HG03159 (cell line): ENCODE measurements around the gene IYD.
A peak's percentile ranks its signal among the peaks of the same experiment; 100 is the strongest.

Experiments used
- ATAC-seq: cut with Tn5 transposase; IDR thresholded peaks from one replicate; pipeline ENCODE4 v1.9.1; 2021; ENCODE audit warnings: mild to moderate bottlenecking, moderate library complexity; ENCODE audit not compliant: unreplicated experiment

The IYD gene

DNA sequence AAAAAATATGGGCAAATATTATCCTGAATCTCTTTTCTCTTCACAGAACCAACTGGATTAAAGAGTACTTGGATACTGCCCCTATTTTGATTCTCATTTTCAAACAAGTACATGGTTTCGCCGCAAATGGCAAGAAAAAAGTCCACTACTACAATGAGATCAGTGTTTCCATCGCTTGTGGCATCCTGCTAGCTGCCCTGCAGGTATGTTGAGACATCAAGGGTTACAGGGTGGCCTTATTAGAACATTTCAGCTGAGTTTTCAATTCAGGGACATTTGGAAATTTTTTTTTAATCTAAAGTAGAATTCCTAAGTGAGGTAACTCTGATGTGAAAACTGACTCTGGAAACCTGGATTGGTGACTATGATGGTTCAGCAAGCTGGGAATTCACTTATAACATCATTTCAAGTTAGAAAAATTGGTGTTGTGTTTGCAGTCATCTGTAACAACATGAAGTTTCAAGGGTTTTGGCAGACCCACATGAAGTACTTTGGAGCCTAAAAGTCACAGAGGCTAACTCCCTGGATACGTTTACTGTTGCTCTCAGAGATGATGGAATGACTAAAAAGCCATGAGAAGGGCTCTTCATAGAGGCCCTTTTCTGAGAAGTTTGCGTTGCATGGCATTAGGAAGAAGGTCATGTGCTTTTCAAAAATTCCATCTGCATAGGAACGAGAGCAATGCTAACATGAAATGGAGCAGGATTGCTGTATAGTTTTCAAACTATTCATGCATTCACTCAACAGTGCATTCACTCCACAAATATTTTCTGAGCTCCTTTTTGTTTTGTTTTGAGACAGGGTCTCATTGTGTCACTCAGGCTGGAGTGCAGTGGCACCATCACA, 25.5 kb downstream of the IYD start:
- no peak for ATAC-seq

DNA sequence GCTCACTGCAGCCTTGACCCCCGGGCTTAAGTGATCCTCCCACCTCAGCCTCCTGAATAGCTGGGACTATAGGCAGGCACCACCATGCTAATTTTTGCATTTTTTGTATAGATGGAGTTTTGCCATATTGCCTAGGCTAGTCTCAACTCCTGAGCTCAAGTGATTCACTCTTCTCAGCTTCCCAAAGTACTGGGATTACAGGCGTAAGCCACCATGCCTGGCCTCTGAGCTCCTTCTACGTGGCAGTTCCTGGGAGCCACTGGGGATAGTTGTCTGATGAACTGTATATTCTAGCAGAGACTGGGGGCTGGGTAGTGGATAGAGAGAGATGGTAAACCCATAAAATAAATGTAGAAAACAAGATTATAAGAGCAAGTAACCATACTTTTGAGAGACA, 26.1 kb downstream of the IYD start:
- ATAC-seq = no peak

DNA sequence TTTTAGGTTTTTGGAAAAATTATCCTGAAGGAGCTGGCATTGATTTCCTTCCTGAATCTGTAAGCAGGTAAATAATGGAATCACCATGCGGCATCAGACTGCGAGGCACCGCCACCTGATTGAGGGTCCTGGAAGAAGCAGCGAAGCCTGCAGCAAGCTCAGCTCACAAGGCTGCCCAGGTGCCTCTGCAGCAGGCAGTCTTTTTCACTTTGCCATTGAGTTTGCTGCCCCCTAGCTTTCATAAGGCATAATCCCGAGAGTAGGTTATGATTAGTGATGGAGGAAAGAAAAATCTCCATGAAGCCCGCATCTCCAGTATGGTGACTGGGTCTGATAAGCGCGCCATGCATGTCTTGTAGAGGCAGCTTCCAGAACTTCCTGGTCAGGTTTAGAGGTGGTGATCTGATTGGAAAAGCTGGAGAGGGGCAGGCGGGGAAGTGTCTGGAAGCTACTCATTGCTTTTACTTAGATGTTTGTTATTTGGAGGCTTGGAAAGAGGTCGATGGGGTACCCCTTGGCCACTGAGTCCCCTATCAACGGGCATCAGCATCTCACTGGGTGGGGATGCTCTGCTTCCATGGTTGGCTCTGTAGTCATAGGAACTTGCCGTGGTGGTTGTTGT, 26.7 kb downstream of the IYD start:
- ATAC-seq = no peak

DNA sequence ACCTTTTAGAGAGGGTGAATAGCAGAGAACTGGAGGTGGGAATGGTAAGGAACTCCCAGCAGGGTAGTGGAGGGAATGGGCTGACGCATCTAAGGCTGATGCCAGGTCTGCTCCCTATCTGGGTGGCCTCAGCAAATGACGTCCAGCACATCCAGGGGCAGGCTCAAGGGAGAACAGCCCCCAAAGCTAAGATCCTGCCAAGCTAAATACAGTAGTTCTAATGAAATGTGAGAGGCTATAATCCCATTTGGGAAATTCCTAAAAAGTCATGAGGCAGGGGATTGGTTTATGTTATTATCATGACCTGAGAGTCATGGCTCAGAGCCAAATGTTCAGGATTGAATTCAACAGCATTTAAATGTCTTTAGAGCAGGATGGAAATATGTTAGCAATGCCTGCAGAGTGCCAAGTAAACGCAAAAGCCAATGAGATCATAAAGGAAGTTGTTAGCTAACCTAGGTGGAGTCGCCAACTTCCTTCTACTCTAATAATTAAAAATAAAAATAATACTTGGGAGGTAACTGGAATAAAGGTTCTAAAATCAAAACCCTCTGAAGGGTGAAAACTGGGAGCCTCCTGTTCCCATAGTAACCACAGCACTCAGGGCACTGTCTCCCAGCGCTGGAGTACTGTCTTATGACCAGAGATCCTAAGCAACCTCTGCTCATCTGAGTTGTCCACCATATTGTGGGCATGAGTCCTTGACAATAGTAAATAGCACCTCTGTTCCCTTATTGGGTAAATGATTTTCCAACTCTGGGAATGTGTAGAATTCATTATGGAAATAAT, 34.8 kb downstream of the IYD start:
- no peak for ATAC-seq

DNA sequence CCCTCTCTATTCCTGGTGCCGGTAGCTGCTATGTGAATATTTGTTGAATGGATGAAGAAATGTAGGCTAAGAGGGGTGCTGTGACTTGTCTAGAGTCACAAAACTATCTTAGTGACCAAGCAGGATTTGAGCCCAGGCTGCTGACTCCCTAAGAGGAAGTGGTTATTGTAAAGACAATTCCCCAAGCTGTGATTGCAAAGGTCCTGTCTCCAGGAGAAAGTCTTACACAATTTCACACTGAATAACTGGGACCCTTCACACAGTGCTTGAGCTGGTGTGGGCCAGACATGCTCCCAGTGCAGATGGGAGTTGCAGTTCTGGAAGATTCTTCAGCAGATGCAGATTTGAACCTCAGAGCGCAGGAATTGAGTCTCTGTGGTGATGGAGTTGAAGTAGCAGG, 38.1 kb downstream of the IYD start:
- ATAC-seq = no peak

DNA sequence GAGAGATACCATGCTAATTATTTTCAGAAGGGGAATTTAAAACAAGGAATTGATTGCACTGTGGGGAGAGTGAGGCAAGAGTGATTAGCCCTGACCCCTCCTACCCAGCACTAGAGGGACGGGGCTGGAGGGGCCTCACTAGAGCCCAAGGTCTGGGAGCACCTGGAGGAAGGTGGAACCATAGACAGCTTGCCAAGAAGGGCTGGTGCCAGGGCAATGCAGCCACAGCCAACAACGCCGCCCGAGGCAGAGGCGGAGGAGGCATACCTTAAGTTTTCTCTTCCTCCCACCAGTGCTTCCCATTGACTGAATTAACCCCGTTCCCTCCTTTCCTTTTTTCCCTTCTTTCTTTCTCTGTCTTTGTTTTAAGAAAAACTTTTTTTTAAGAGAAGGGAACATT, 40.0 kb downstream of the IYD start:
- no peak for ATAC-seq

DNA sequence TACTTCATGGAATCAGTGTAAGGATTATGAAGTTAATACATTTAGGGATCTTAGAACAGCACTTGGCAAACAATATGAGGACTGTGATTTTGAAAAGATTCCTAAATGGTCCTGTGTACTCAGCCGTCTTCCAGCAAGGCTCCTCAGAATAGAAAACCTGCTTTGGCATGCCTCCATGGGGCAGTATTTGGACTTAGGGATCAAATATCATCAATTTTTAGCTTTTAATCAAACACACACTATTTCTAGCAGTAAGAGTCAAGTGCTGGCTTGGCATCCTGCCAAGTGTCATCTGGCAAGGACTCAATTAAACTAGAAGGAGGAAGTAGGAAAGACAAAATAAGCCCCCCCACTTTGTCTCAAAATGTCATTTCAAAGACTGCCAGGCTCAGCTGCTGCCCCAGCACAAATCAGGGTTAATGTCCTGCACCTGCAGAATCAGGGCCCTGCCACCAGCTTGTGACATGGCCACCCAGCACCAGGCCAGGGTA, 40.8 kb downstream of the IYD start:
- ATAC-seq = no peak

DNA sequence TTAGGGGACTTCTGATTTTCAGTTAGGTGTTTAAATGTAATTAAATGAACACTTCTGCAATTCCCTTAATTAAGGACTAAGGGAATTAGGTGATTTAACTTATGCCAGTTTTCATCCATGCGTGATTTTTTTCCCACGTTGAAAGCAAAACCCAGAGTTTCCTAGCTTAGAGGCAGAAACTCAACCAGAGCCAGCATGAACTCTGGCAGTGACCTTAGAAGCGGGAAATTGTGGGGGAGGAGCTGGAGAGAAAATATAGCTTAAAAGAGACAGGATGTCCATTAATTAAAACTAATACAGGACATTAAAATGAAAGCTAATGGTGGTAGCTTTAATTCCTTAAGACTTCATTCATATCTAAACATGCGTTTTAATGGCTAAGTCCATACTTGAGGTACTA, 41.6 kb downstream of the IYD start:
- ATAC-seq = no peak

DNA sequence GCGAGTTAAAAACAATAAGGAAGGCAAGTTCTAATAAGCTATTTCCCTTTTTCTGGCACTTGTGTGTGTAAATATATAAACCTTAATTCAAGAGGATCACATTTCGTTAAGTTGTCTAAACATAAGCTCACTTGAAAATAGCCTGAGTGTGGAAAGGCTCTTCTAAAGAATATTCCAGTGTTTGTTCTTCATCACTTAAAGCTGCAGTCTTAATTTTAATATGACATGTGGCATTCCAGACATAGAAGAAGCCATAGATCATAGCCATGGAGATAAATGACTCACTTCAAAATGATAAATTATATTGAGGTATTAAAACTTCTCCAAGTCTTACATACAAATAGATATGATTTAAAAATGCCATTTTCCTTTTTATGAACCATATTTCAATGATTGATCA, 42.1 kb downstream of the IYD start:
- ATAC-seq = no peak

DNA sequence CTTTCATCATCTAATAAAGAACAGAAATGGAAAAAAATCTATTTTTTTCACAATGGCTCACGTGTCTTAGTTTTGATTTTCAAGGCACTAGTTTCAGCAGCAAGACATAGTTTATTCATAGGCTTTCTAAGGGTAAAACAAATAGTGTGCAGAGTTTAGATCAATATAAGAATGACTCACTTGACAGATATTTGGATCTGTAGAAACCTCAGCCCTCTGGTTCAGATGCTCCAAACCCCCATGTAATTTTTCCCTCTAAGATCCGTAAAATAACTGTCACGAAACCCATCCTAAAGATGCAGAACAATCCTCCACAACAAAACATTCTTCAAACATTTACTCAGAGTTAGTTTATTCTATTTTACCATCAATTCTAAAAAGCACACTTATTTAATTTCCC, 43.4 kb downstream of the IYD start:
- no peak for ATAC-seq

DNA sequence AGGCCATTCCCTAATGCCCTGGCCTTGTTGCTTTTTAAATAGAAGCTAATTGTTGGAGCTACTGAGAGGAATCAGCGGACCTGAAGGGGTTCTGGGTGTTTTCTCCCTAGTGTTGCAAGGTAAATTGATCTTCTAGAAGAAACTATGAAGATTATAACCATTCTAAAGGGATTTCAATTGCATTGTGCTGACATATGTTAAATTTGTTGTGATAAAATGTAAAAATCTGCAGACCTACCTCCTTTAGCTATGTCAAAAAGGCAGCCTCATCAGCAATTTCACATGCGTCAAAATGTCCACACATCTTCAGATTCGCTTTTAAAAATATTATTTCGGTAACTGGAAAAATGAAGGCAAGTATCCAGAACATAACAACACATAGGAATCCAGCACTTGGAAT, 44.4 kb downstream of the IYD start:
- ATAC-seq = no peak

DNA sequence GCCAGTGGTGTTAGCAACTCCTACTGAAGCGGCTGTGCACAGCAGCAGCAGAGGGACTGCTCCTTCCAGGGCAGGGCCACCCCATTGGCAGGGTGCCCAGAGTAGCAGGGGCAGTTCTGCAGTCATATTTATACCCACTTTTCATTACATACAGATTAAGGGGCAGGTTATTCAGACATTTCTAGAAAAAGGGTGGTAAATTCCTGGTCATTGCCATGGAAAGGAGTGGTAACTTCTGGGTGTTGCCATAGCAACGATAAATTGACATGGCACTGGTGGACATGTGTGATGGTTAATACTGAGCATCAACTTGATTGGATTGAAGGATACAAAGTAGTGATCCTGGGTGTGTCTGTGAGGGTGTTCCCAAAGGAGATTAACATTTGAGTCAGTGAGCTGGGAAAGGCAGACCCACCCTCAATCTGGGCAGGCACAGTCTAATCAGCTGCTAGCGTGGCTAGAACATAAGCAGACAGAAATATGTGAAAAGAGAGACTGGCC, 45.0 kb downstream of the IYD start:
- ATAC-seq = no peak

DNA sequence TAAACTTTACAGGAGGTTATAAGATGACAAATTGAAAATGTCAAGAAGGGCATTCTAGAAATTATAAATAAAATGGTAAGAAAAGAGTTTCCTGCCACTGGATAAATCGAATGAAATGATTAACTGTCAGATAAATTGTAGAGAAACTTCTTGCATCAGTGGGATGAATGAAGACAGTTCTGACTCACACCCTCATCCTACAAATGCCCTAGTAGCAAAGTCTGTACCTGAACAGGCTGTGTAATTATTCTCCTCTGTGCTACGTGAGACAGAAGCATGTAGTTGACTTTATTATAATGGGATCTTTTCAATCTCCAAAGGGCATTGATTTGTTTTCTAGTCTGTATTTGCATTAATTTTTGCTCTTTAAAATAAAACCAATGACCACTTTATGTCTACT, 47.3 kb downstream of the IYD start:
- ATAC-seq = no peak

DNA sequence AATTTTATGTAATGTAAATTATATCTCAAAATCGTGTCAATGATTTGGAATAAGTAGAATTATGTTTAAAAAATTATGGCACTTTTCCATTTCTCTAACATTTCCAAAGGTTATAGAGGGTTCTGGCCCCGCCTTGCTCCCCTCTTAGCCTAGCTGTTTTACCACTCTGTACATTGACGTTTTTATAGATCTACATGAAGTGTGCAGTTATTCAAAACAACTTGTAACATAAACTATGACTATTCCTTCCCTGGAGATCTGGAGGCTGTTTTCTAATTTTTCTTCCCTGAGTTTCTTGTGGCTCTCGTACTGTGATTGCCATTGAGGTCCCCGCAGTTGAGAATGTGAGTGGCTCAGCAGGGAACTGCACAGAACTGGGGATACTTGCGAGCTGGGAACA, 48.4 kb downstream of the IYD start:
- no peak for ATAC-seq

DNA sequence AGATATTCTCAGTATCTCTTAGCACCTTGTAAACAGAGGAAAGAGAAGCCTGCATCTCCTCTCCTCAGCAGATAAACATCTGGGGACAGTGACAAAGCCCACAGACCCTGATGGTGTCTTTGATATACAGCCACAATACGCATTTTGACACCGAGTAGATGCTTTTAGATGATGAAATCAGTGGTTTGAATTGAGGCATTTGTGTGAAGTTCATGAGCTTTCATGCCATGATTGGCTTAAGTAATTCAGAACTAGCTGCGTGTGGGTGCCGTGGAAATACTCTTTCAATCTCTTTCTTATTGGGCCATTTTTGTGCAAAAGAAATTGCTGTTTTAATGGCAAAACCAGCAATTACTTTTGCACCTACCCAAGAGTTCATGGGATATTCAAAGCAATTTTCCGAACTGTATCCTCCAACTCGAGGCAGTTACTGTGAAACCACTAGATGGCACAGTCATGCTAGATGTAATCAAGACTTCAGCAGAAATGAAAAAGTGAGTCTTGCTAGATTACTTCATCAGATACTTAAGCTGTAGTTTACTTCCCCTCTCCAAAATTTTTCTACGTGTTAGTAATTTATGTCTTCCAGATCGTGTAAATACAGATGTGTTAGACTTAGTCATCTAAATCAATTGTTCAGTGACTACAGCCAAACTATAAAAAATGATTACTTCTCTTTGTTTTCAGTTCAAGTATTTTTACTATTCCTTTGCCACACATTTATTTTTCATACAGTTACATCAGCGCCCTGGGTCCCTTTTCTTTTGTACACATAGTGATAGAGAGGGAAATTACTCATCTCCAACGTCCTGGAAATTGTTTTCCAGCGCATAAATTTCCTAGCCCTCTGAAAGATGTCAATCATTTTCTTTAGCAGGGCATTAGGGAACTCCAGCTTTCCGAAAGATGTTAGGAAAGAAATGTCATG, 49.4 kb downstream of the IYD start:
- peak; percentile 80 for ATAC-seq

DNA sequence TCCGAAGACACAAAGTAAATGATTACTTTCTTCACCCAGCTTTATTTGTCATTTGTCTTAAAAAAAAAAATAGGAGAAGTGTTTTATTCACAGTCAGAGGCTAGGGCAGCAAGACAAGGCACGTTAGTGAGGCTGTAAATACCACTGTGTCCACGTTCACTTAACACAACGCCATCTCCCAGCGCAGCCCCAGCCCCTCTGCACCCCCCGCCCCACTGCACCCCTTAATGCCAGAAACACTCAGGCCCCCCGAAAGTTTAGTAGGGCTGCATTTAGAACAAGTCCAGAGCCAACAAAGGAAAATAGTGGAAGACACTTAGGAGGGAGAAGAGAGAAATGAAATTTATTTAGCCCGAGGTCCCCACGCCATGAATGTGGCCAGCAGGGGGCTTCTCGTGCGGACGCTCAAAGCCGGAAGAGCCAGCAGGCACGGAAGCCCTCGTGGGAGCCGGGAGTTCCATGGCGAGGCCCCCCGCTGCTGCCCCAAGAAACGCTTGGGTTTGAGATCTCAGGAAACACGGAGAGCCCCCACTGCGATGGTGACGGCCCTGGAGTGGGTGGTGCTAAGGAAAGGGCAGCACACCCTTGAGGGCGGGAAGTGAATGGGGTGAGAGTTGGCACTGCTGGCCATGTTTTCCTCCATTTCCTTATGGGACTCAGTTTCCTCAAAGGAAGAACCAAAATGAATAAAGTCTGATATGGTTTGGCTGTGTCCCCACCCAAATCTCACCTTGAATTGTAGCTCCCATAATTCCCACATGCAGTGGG, 50.2 kb downstream of the IYD start:
- ATAC-seq = peak; percentile 47

DNA sequence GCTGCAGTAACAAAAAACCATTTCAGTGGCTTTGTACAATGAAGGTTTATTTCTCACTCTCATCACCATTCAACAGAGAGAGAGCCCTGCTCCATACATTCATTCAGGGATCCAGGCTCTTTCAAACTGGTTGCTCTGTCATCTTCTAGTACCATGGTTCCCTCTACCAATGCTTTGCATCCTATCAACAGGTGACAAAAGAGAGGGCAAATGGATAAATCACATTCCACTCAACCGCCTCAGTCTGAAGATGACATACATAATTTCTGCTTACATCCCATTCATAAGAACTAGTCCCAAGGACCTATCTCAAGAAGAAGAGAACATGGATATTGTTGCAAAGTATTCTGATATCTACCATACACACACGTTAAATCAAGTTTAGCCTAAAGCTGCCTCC, 51.6 kb downstream of the IYD start:
- no peak for ATAC-seq

DNA sequence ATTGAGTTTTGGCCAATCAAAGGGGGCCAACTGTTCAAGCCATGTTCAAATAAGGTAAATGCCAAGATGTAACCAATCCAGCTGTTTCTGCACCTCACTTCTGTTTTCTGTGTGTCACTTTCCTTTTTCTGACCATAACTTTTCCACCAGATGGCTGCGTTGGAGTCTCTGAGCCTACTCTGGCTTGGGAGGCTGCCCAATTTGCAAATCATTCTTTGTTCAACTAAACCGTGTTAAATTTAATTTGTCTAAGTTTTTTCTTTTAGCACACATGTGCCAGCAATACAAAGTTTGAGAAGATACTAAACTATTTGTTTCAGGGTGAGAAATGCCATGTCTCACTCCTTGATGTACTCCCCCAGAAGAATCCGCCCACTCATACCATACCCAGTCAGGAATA, 52.1 kb downstream of the IYD start:
- ATAC-seq = no peak

DNA sequence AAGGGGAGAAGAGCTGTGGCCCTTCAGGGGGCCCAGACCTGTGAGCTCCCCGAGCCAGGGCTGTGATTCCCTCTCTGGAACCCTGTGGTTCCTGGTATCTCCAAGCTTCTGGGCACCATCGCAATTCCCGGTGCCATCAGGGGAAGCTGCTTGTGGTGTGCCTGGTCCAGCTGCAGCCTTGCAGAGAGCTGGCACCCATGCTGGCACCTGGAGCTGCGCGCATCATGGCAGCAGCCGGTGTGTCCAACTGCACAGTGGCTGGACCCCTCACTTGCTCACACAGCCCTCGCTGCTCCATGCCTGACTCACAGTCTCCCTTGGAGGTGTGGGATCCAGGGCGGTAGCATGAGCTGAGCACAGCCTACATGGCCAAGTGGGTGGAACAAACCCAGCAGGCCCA, 56.7 kb downstream of the IYD start:
- no peak for ATAC-seq

DNA sequence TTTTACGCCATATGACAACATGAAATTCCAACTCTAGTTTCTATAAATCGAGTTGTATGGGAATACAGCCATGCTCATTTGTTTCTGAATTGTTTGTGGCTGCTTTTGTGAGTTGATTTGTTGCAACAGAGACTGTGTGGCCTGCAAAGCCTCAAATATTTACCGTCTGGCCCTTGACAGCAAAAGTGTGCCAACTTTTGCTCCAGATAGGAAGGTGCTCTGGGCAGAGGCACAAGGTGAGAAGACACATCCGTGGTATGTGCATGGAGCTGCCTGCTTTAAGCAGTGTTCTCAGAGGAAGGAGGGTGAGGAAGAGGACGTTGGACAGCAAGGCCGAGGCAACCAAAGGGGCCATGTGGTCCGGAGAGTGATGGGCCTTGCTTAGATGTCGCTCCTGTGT, 57.4 kb downstream of the IYD start:
- ATAC-seq = no peak
